IMR-90 (cell line): Measurements from ENCODE around the gene SPTY2D1. TPM values are rescaled to one million over a fixed set of nuclear protein-coding genes. Genes with fewer than 3 reads are reported as not detected.

ENCODE experiments used
- ATAC-seq: fragments of 200-7000 bp; cut with Tn5 transposase; 2 replicates; pipeline ENCODE4 v1.9.1; 2020; ENCODE audit warnings: low read depth, mild to moderate bottlenecking, moderate library complexity
- BruUV-seq: library from RNA; stranded (reverse); fragments of 400-500 nt; replicated peaks from 2 replicates; lab custom pipeline; 2021; lab: Mats Ljungman, UMichigan
- CTCF ChIA-PET: fragments of 300-600 bp; formaldehyde crosslinking; extraction: SDS; loops from one replicate; lab custom pipeline; 2021; ENCODE audit warnings: antibody characterized with exemption; lab: Yijun Ruan, JAX
- POLR2A ChIA-PET: fragments of 300-600 bp; sonication (Branson Sonifier 250); formaldehyde crosslinking; loops from one replicate; lab custom pipeline; 2022; ENCODE audit warnings: antibody characterized with exemption; ENCODE audit not compliant: unreplicated experiment; lab: Charles Lee
- DNase-seq: peaks from one replicate; pipeline ENCODE4 v3.0.0; 2013
- H2AFZ ChIP-seq: replicated peaks from 2 replicates; pipeline ENCODE3; 2013; ENCODE audit warnings: low read length, mild to moderate bottlenecking; ENCODE audit not compliant: poor library complexity
- H2AK5ac ChIP-seq: 2 replicates; pipeline ENCODE4 v1.6.1; 2013; ENCODE audit warnings: low read depth, low read length, inconsistent platforms
- H2AK9ac ChIP-seq: replicated peaks from 2 replicates; pipeline ENCODE3; 2013; ENCODE audit warnings: mild to moderate bottlenecking, low read depth, low read length, moderate library complexity; ENCODE audit not compliant: poor library complexity
- H2BK120ac ChIP-seq: 2 replicates; pipeline ENCODE4 v1.6.1; 2013; ENCODE audit warnings: low read depth, low read length, inconsistent platforms
- H2BK15ac ChIP-seq: 3 replicates; pipeline ENCODE4 v1.6.1; 2013; ENCODE audit warnings: low read depth, low read length, inconsistent platforms
- H2BK20ac ChIP-seq: 2 replicates; pipeline ENCODE4 v1.6.1; 2013; ENCODE audit warnings: low read depth, mild to moderate bottlenecking, inconsistent platforms, low read length, moderate library complexity
- H2BK5ac ChIP-seq: 2 replicates; pipeline ENCODE4 v1.6.1; 2013; ENCODE audit warnings: mild to moderate bottlenecking, low read depth, low read length, inconsistent platforms; ENCODE audit not compliant: poor library complexity, severe bottlenecking
- H3K14ac ChIP-seq: replicated peaks from 2 replicates; pipeline ENCODE4 v1.6.1; 2013; ENCODE audit warnings: low read depth, low read length, inconsistent platforms
- H3K18ac ChIP-seq: 2 replicates; pipeline ENCODE4 v1.6.1; 2013; ENCODE audit warnings: low read depth, low read length, control low read depth
- H3K23ac ChIP-seq: 2 replicates; pipeline ENCODE4 v1.6.1; 2013; ENCODE audit warnings: low read depth, low read length, inconsistent platforms
- H3K27ac ChIP-seq: 2 replicates; pipeline ENCODE4 v1.5.1; 2013; ENCODE audit warnings: mild to moderate bottlenecking, control low read depth, low read length; ENCODE audit not compliant: insufficient read depth
- H3K27me3 ChIP-seq: 2 replicates; pipeline ENCODE4 v1.6.1; 2013; ENCODE audit warnings: low read length; ENCODE audit not compliant: control insufficient read depth, insufficient read depth
- H3K36me3 ChIP-seq: 2 replicates; pipeline ENCODE4 v1.6.1; 2013; ENCODE audit warnings: low read length, mixed read lengths; ENCODE audit not compliant: control insufficient read depth, insufficient read depth
- H3K4ac ChIP-seq: 2 replicates; pipeline ENCODE4 v1.6.1; 2013; ENCODE audit warnings: low read depth, low read length, inconsistent platforms
- H3K4me1 ChIP-seq: 2 replicates; pipeline ENCODE4 v1.6.1; 2013; ENCODE audit warnings: low read length, mixed read lengths; ENCODE audit not compliant: control insufficient read depth, insufficient read depth
- H3K4me2 ChIP-seq: 2 replicates; pipeline ENCODE4 v1.6.1; 2013; ENCODE audit warnings: low read depth, mild to moderate bottlenecking, control low read depth, low read length, moderate library complexity
- H3K4me3 ChIP-seq: 2 replicates; pipeline ENCODE4 v1.5.1; 2013; ENCODE audit warnings: low read depth, mild to moderate bottlenecking, control low read depth, low read length, moderate library complexity; ENCODE audit not compliant: insufficient read depth
- H3K56ac ChIP-seq: 2 replicates; pipeline ENCODE4 v1.6.1; 2013; ENCODE audit warnings: low read length, inconsistent platforms; ENCODE audit not compliant: insufficient read depth; ENCODE audit errors: extremely low read depth
- H3K79me1 ChIP-seq, 2 experiments: 2 replicates each; pipeline ENCODE4 v1.6.1; 2013; ENCODE audit warnings: low read length in 2 of 2, inconsistent platforms in 1 of 2, low read depth in 1 of 2
- H3K9ac ChIP-seq: 2 replicates; pipeline ENCODE4 v1.6.1; 2013; ENCODE audit warnings: low read depth, low read length, control low read depth
- H3K9me1 ChIP-seq: 2 replicates; pipeline ENCODE4 v1.6.1; 2013; ENCODE audit warnings: low read length, inconsistent platforms; ENCODE audit not compliant: insufficient read depth
- H3K9me3 ChIP-seq: 2 replicates; pipeline ENCODE4 v1.6.1; 2013; ENCODE audit warnings: low read length; ENCODE audit not compliant: control insufficient read depth, insufficient read depth
- H4K20me1 ChIP-seq: 2 replicates; pipeline ENCODE4 v1.6.1; 2013; ENCODE audit warnings: low read length, inconsistent platforms; ENCODE audit not compliant: insufficient read depth
- H4K5ac ChIP-seq: 2 replicates; pipeline ENCODE4 v1.6.1; 2013; ENCODE audit warnings: mild to moderate bottlenecking, low read depth, low read length, control low read depth
- H4K8ac ChIP-seq, 2 experiments: 2 replicates each; pipeline ENCODE4 v1.6.1; 2013; ENCODE audit warnings: low read depth in 2 of 2, low read length in 2 of 2, control low read depth in 1 of 2, inconsistent platforms in 1 of 2
- H4K91ac ChIP-seq: 2 replicates; pipeline ENCODE4 v1.6.1; 2013; ENCODE audit warnings: low read depth, low read length, inconsistent platforms; ENCODE audit not compliant: insufficient read depth
- CTCF ChIP-seq: conservative IDR thresholded peaks from 2 replicates; pipeline ENCODE4 v1.5.1; 2012; ENCODE audit warnings: mild to moderate bottlenecking, low read depth, low read length, improper control_type of control experiment
- FOS ChIP-seq: fragments of 150-350 bp; IDR thresholded peaks from 2 replicates; pipeline ENCODE4 v1.6.1; 2016; ENCODE audit warnings: low read depth, low read length
- MAFK ChIP-seq: IDR thresholded peaks from 2 replicates; pipeline ENCODE4 v1.6.1; 2012; ENCODE audit warnings: low read depth, low read length, improper control_type of control experiment
- RCOR1 ChIP-seq: IDR thresholded peaks from 2 replicates; pipeline ENCODE4 v1.6.1; 2012; ENCODE audit warnings: mild to moderate bottlenecking, low read length, improper control_type of control experiment; ENCODE audit not compliant: insufficient replicate concordance
- SMC3 ChIP-seq: fragments of 150-350 bp; IDR thresholded peaks from 2 replicates; pipeline ENCODE4 v1.6.1; 2016; ENCODE audit warnings: low read depth, mild to moderate bottlenecking, antibody characterized with exemption, low read length, moderate library complexity
- WGBS, 2 experiments: methylation state at CpG; one replicate each; pipeline versions ENCODE4 v1.1.5 to v1.1.7; 2013; ENCODE audit warnings: missing lambda C conversion rate in 2 of 2; ENCODE audit not compliant: insufficient read length in 1 of 2; ENCODE audit errors: extremely low coverage in 2 of 2; 5-methylcytosine and 5-hydroxymethylcytosine counted together
- dilution Hi-C: fragments of 300-500 bp; cut with HindIII; formaldehyde crosslinking; loops from one replicate; pipeline ENCODE4 v1.14.3; 2018; ENCODE audit warnings: low sequenced_read_pairs; ENCODE audit not compliant: unreplicated experiment
- in situ Hi-C: fragments of 300-500 bp; cut with MboI; formaldehyde crosslinking; loops from 3 replicates; pipeline ENCODE4 v1.14.3; 2019; ENCODE audit warnings: low sequenced_read_pairs, inconsistent platforms, mixed read lengths
- intact Hi-C: fragments of 100-400 bp; cut with micrococcal nuclease; formaldehyde crosslinking; loops from 2 replicates; pipeline ENCODE4 v1.10.0; 2022
- polyA plus RNA-seq, 3 experiments: library from polyadenylated mRNA; depleted of rRNA; stranded (reverse); fragments of >200 nt; gene quantifications; 2 replicates each; pipeline ENCODE4 v1.2.3, GENCODE V29; 2012; ENCODE audit warnings: low replicate concordance in 1 of 3
- total RNA-seq: library from RNA; depleted of rRNA; stranded (reverse); fragments of >200 nt; gene quantifications from 2 replicates; pipeline ENCODE4 v1.2.3, GENCODE V29; 2012

SPTY2D1 gene
- total and polyA plus RNA-seq, 2 of the 4 experiments (the other 2 are of a cell fraction): 10.3 to 36.6 TPM

- Histone ChIP-seq H3K27me3 (peaks cover 2% of the 10 kb centered on the region; the same call in 1 of the 2 replicates), H3K18ac (no peak overlapping the region), H3K4me1 (no peaks in the 10 kb centered on the region), H4K20me1 (no peaks in the 10 kb centered on the region), H2BK120ac (no peak overlapping the region), H2BK20ac (no peak overlapping the region), H3K4me2 (no peak overlapping the region), H3K9me1 (no peaks in the 10 kb centered on the region), H3K56ac (no peak overlapping the region), H3K4me3 (no peak overlapping the region), H3K4ac (no peak overlapping the region), H2AK9ac (no peak overlapping the region), H4K91ac (no peak overlapping the region), H2BK5ac (no peak overlapping the region), H3K36me3 (no peaks in the 10 kb centered on the region), H3K27ac (no peak overlapping the region), H2AFZ (no peak overlapping the region), H3K9ac (no peak overlapping the region), H4K5ac (no peak overlapping the region), H3K79me1 (no peaks in the 10 kb centered on the region), H3K23ac (no peak overlapping the region), H3K9me3 (no peaks in the 10 kb centered on the region), H2BK15ac (no peak overlapping the region), H2AK5ac (no peak overlapping the region), H4K8ac (no peak overlapping the region), H3K14ac (no peak overlapping the region)
- dilution Hi-C loops (no loop called here), in situ Hi-C loops (no loop called here), intact Hi-C loops (no loop called here)
- ChIA-PET CTCF (no interaction called here), POLR2A (no interaction called here)
- no peak for TF ChIP-seq RCOR1
- TF ChIP-seq FOS: no peak
- TF ChIP-seq SMC3: no peak
- no peak for TF ChIP-seq CTCF
- no peak for TF ChIP-seq MAFK
- BruUV-seq: no TSS peak
- 64% methylated on average over 1 of the region's 2 CpGs; no CpG with 5 or more reads in 1 of the 2 experiments for WGBS, 2 experiments
- ATAC-seq (no peak), DNase-seq (no peak)
Observed at GRCh38 chr11:18671246-18671645, 37.1 kb upstream of the SPTY2D1 start.
